ENCODE results near the gene TIMM17B.

TIMM17B gene

DNA sequence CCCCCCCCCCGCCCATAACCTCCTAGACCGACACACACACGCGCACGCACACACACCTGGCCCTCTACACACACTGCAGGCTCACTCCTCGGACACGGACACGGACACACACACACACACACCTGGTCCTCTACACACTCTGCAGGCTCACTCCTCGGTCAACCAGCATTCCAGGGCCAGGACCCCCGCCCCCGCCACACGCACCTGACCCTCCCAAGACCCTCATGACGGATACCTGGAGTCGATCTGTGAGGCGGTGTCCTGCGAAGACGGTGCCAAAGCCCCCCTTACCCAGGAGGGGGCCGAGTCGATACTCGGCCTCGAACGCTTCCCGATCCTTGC is 20.7 kb upstream of the TIMM17B start:
- peaks cover 2% of the 10 kb centered on the region; the same call in 1 of the 2 replicates for H3K9me3 ChIP-seq (ENCODE audit: control insufficient read depth, insufficient read depth, low read depth, low read length)
- peak overlapping the region; percentile 95 for H3K27ac ChIP-seq (ENCODE audit: low read depth, low read length)
- H3K36me3 ChIP-seq (ENCODE audit: control insufficient read depth, insufficient read depth, low read length) = peaks cover 61% of the 10 kb centered on the region
- H3K4me1 ChIP-seq (ENCODE audit: control insufficient read depth, insufficient read depth, low read length) = peaks cover 26% of the 10 kb centered on the region
- H3K4me3 ChIP-seq (ENCODE audit: low read depth, low read length) = peak overlapping the region; percentile 79
- H3K27me3 ChIP-seq (ENCODE audit: control insufficient read depth, insufficient read depth, low read length) = no peaks in the 10 kb centered on the region
- H3K9ac ChIP-seq (ENCODE audit: low read length) = peak overlapping the region; percentile 95

DNA sequence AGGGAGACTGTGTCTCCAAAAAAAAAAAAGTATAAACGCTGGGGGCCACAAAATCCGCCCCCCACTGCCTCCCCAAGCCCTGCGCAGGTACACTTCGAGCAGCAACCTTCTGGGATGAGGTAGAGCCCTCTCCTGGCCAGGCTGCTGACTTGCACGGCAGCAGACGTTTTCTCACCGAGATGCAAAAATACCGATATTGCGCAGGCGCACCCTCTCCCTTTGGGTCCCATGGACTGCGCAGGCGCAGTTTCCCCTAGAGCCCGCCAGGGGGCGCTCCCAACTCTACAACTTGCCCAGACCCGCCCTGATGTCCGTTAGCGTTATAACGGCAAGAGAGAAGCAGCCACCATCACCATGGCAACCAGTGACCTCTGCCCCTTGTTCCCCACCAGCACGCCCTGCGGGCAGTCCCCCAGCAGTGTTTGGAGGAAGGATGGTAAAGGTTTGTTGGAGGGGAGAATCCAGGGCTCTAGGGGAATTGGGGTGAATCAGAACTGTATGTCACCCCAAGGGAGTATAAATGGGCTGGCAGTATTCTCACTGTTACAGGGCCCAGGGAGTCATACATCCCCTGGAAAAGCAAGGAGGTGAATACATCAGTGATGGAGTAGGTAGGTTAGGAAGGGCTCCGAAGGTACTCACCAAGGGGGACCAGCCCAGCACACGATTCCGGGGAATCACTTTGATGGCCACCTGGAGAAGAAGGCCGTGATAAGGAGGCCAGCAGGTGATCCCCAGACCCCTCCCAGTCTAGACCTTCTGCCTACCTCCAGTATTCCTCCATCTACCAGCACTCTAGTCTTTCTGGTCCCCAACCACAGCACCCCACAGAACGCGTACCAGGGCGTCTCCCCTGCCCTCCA is 19.8 kb upstream of the TIMM17B start:
- Histone ChIP-seq H3K27me3 (ENCODE audit: control insufficient read depth, insufficient read depth, low read length) (no peaks in the 10 kb centered on the region), H3K9me3 (ENCODE audit: control insufficient read depth, insufficient read depth, low read depth, low read length) (peaks cover 2% of the 10 kb centered on the region; the same call in 1 of the 2 replicates), H3K36me3 (ENCODE audit: control insufficient read depth, insufficient read depth, low read length) (peaks cover 62% of the 10 kb centered on the region), H3K9ac (ENCODE audit: low read length) (peak overlapping the region; percentile 95), H3K4me3 (ENCODE audit: low read depth, low read length) (peak overlapping the region; percentile 79), H3K4me1 (ENCODE audit: control insufficient read depth, insufficient read depth, low read length) (peaks cover 26% of the 10 kb centered on the region), H3K27ac (ENCODE audit: low read depth, low read length) (no peak overlapping the region; the same call in 1 of the 2 replicates)

DNA sequence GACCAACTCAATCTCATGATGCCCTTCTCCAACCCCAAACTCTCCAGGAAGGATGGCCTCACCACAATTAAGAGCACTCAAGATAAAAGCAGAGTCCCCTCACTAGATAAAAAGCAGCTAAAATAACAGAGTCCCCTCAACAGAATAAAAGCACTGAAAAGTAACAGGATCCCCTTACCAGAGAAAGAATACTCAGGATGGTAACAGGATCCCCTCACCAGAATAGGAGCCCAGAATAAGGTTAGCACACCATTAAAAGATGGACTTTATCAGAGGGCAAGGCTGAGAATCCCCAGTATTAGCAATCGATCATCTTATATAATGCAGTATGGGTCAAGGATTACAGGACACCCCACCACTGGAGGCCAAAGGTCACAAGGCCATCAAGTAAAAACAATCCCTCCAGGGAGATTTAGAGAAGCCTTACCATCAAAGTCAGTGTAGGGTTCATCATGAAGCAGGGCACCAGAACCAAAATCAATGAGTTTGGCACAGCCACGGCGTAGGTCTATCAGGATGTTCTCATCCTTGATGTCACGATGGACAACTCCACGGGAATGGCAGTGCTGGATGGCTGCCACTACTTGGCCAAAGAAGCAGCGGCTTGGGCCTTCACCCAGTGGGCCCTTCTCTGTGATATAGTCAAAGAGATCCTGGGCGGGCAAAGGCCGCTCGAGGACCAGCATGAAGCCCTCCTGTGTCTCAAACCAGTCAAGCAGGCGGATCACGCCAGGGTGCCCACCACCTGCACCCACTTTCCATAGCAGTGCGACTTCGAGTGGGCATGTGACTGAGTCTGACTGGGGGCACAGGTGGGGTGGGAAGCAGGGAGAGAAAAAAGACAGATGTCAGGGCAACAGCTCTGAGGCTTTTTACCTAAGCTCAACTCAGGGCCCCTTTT is 17.3 kb upstream of the TIMM17B start:
- H3K4me1 ChIP-seq (ENCODE audit: control insufficient read depth, insufficient read depth, low read length) = peaks cover 8% of the 10 kb centered on the region
- H3K9ac ChIP-seq (ENCODE audit: low read length) = peak overlapping the region; percentile 6
- H3K9me3 ChIP-seq (ENCODE audit: control insufficient read depth, insufficient read depth, low read depth, low read length) = peaks cover 2% of the 10 kb centered on the region; the same call in 1 of the 2 replicates
- no peaks in the 10 kb centered on the region for H3K27me3 ChIP-seq (ENCODE audit: control insufficient read depth, insufficient read depth, low read length)
- peaks cover 58% of the 10 kb centered on the region for H3K36me3 ChIP-seq (ENCODE audit: control insufficient read depth, insufficient read depth, low read length)
- H3K27ac ChIP-seq (ENCODE audit: low read depth, low read length) = no peak overlapping the region
- peak overlapping the region; percentile 27 for H3K4me3 ChIP-seq (ENCODE audit: low read depth, low read length)

DNA sequence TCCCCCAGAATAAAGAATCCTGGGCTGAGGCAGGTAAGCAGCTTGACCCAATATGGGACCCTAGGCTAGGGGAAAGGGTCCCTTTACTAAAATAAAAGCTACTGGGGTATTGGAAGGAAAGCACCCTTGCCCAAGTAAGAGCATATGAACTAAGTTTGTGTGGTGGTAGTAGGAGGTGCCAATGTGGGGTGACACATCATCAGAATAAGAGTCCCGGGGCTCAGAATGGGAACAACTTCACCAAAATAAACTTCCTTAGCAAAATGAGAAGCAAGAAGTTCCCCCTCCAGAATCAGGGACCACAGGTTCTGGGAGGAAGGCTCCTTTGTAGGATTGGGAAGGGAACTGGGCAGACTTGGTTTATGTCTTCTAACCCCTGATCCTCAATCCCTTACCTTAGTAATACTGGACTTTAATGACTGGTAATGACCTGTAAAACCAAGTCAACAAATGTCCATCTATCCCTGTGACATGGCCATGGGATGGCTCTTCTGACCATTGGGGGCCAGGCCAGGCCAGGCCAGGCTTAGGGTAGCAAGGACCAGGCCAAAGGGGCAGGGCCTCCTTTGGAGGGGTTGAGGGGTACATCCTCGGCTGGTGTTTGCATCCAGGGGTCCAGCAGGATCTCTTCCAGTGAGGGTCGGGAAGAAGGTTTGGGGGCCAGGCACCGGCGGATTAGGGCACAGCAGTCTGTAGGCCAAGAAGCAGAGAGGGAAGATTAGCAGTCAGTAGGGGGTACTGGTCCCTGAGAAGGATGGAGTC is 16.2 kb upstream of the TIMM17B start:
- Histone ChIP-seq H3K4me1 (ENCODE audit: control insufficient read depth, insufficient read depth, low read length) (peaks cover 6% of the 10 kb centered on the region), H3K4me3 (ENCODE audit: low read depth, low read length) (peak overlapping the region; percentile 17; the same call in 1 of the 2 replicates), H3K36me3 (ENCODE audit: control insufficient read depth, insufficient read depth, low read length) (peaks cover 62% of the 10 kb centered on the region), H3K9me3 (ENCODE audit: control insufficient read depth, insufficient read depth, low read depth, low read length) (peaks cover 2% of the 10 kb centered on the region; the same call in 1 of the 2 replicates), H3K9ac (ENCODE audit: low read length) (no peak overlapping the region), H3K27me3 (ENCODE audit: control insufficient read depth, insufficient read depth, low read length) (no peaks in the 10 kb centered on the region), H3K27ac (ENCODE audit: low read depth, low read length) (no peak overlapping the region)

DNA sequence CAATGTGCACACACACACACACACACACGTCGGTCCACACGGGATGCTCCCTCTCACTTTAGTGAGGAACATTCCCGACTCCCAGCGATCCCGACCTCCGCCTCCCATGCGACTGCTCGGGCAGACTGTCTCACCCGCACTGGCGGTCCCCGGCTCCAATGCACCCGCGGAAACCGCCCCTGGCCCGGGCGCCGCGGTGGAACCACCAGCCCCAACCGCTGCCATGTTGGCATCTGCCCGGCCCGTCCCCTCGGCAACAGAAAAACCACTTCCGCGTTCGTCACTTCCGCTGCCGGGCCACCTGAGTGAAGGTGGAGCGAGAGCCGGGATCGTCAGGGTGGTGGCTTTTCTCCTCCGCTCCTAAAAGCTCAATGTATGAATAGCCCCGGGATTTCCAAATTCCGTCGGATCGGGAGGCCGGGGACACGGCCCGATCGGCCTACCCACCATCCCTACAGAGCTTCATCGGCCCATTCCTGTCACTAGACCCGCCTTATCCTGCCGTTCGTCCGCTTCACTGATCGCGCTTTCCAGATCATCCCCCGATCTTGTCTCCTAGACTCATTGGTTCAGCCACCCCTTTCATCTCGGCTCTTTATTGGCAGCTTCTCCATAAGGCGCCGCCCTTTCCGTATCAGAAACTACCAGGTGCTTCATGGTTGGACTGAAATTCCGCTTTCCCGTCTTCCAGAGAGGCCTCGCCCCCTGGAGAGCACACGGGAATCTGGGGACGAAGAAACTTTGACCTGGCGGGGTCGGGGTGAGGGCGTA is 14.0 kb upstream of the TIMM17B start, which contains the start of gene SLC35A2:
Gene SLC35A2, minus strand, starts transcription at position 235 of the 771 bp plus-strand sequence. Its CDS starts 10 bp downstream, at position 225.
- peaks cover 2% of the 10 kb centered on the region; the same call in 1 of the 2 replicates for H3K9me3 ChIP-seq (ENCODE audit: control insufficient read depth, insufficient read depth, low read depth, low read length)
- H3K36me3 ChIP-seq (ENCODE audit: control insufficient read depth, insufficient read depth, low read length) = peaks cover 47% of the 10 kb centered on the region
- peaks cover 6% of the 10 kb centered on the region for H3K4me1 ChIP-seq (ENCODE audit: control insufficient read depth, insufficient read depth, low read length)
- peak within 1 kb of the TSS; percentile 72 for H3K9ac ChIP-seq (ENCODE audit: low read length)
- peaks cover under 1% of the 10 kb centered on the region; the same call in 1 of the 2 replicates for H3K27me3 ChIP-seq (ENCODE audit: control insufficient read depth, insufficient read depth, low read length)
- H3K4me3 ChIP-seq (ENCODE audit: low read depth, low read length) = peak within 1 kb of the TSS; percentile 67
- H3K27ac ChIP-seq (ENCODE audit: low read depth, low read length) = peak within 1 kb of the TSS; percentile 24; the same call in 1 of the 2 replicates

DNA sequence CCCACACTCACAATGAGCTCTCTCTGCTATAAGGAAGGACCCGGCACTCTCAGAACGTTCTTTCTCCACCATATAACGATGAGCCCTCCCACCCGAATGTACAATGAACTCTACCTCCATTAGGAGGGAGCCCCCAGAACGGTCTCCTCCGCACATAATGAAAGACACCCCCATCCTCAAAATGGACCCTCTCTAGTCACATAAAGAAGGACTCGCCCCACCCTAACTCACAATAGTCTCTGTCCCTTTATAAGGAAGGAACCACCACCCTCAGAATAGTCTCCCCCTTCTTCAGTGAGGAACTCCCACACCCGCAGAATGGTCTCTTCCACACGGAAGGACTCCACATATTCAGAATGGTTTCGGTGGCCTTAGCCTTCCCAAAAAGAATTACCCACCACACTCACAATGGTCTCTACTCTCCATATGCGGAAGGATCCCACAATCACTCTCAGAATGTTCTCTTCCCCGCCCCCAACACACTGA is 13.4 kb upstream of the TIMM17B start:
- peaks cover 6% of the 10 kb centered on the region for H3K4me1 ChIP-seq (ENCODE audit: control insufficient read depth, insufficient read depth, low read length)
- peaks cover 6% of the 10 kb centered on the region; the same call in 1 of the 2 replicates for H3K9me3 ChIP-seq (ENCODE audit: control insufficient read depth, insufficient read depth, low read depth, low read length)
- peak overlapping the region; percentile 72 for H3K9ac ChIP-seq (ENCODE audit: low read length)
- peaks cover 4% of the 10 kb centered on the region; the same call in 1 of the 2 replicates for H3K27me3 ChIP-seq (ENCODE audit: control insufficient read depth, insufficient read depth, low read length)
- H3K27ac ChIP-seq (ENCODE audit: low read depth, low read length) = no peak overlapping the region
- H3K36me3 ChIP-seq (ENCODE audit: control insufficient read depth, insufficient read depth, low read length) = peaks cover 47% of the 10 kb centered on the region
- H3K4me3 ChIP-seq (ENCODE audit: low read depth, low read length) = peak overlapping the region; percentile 67

DNA sequence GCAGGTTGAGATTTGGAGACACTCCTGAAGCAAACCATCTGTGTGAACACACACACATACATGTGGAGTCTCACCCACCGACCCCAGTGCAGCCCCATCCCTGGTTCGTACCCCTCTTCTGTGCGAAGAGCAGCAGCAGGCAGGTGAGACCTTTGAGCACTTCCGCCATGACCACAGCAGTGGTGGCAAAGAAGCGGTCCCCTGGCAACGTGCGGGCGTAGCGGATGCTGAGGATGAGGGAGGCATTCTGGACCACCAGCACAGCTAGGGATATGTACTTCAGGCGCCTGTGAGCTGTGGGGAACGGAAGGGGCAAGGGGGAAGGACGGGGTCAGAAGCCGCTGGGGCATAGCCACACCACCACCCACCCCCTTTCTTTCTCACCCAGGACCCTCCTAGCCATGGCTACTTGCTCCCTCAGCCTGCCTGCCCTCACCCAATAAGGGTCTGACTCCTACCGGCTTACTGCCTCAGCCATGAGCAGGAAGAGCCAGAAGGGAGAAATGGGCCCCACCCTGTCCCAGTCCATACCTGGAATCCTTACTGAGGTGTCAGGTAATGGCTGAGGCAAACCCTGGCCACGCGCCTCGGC is 12.2 kb upstream of the TIMM17B start:
- H3K36me3 ChIP-seq (ENCODE audit: control insufficient read depth, insufficient read depth, low read length) = peaks cover 46% of the 10 kb centered on the region
- H3K27me3 ChIP-seq (ENCODE audit: control insufficient read depth, insufficient read depth, low read length) = peaks cover 4% of the 10 kb centered on the region; the same call in 1 of the 2 replicates
- H3K9ac ChIP-seq (ENCODE audit: low read length) = peak overlapping the region; percentile 2
- peaks cover 6% of the 10 kb centered on the region; the same call in 1 of the 2 replicates for H3K9me3 ChIP-seq (ENCODE audit: control insufficient read depth, insufficient read depth, low read depth, low read length)
- H3K4me1 ChIP-seq (ENCODE audit: control insufficient read depth, insufficient read depth, low read length) = peaks cover 6% of the 10 kb centered on the region
- no peak overlapping the region; the same call in 1 of the 2 replicates for H3K4me3 ChIP-seq (ENCODE audit: low read depth, low read length)
- H3K27ac ChIP-seq (ENCODE audit: low read depth, low read length) = no peak overlapping the region

DNA sequence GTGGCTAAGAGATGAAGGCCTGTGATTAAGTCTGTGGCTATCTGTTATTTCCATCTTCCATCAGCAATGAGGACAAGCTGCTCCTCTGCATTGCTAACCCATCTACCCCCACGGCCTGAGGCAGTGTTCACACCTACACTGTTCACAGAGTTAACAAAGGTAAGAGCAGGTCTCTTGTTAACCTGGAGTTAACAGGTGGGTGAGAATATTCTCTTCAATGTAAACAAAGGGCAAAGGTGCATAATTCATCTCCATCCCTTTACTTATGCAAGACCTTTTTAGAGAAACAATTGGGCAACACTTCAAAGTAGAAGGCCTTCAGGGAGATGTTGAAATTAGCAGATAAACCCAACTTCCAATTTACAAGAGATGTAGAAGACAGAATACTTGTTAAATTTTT is 11.0 kb upstream of the TIMM17B start:
- Histone ChIP-seq H3K9me3 (ENCODE audit: control insufficient read depth, insufficient read depth, low read depth, low read length) (peaks cover 12% of the 10 kb centered on the region; the same call in 1 of the 2 replicates), H3K27me3 (ENCODE audit: control insufficient read depth, insufficient read depth, low read length) (peaks cover 4% of the 10 kb centered on the region; the same call in 1 of the 2 replicates), H3K36me3 (ENCODE audit: control insufficient read depth, insufficient read depth, low read length) (peaks cover 44% of the 10 kb centered on the region), H3K9ac (ENCODE audit: low read length) (no peak overlapping the region), H3K4me1 (ENCODE audit: control insufficient read depth, insufficient read depth, low read length) (peaks cover 6% of the 10 kb centered on the region; the same call in 1 of the 2 replicates), H3K27ac (ENCODE audit: low read depth, low read length) (no peak overlapping the region), H3K4me3 (ENCODE audit: low read depth, low read length) (no peak overlapping the region)

DNA sequence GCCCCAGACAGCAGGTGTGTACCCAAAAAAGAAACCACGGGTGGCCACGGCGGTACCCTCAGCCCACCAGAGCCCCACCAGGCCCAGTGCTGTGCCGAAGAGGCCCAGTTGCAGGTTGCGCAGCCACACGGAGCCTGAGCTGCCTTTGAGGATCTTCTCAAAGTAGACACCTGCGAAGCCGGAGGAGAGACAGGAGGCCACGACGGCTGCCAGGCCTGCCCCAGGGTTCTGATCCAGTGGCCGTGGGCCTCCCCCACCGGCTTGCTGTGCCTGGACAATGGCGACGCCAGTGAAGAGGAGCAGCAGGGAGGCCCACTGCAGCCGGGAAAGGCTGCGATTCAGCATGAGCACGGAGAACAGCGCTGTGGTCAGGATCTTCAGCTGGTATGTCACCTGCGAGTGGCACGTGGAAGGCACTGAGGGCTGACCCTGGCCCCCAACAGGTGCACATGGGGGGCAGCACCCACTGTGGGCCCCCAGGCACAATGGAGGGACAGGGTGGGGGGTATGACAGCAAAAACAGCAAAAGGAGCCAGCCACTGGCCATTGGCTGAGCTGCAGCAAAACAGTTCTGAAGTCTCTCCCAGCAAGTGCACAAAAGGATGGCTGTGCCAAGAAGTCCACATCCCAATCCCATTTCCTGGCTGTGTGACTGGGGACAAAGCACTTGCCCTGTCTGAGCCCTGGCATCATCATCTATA is 7.7 kb upstream of the TIMM17B start:
- peaks cover under 1% of the 10 kb centered on the region; the same call in 1 of the 2 replicates for H3K4me1 ChIP-seq (ENCODE audit: control insufficient read depth, insufficient read depth, low read length)

More for the DNA sequence above, 7.7 kb upstream of the TIMM17B start:
- Histone ChIP-seq H3K9me3 (ENCODE audit: control insufficient read depth, insufficient read depth, low read depth, low read length) (peaks cover 15% of the 10 kb centered on the region; the same call in 1 of the 2 replicates), H3K36me3 (ENCODE audit: control insufficient read depth, insufficient read depth, low read length) (peaks cover 59% of the 10 kb centered on the region), H3K27me3 (ENCODE audit: control insufficient read depth, insufficient read depth, low read length) (peaks cover 4% of the 10 kb centered on the region; the same call in 1 of the 2 replicates), H3K9ac (ENCODE audit: low read length) (no peak overlapping the region), H3K27ac (ENCODE audit: low read depth, low read length) (no peak overlapping the region), H3K4me3 (ENCODE audit: low read depth, low read length) (no peak overlapping the region)
